ENCODE measurements around the gene GALNT1.

The GALNT1 gene

GRCh38 chr18:35728676-35729075, 147.1 kb downstream of the GALNT1 start:
- DNase-seq: no peak

GRCh38 chr18:35729991-35730668, 148.6 kb downstream of the GALNT1 start:
- DNase-seq: no peak

GRCh38 chr18:35730691-35731370, 149.3 kb downstream of the GALNT1 start:
- no peak for DNase-seq

GRCh38 chr18:35731701-35732100, 150.2 kb downstream of the GALNT1 start:
- no peak for DNase-seq

- DNase-seq: no peak
Observed at GRCh38 chr18:35732162-35732561, 150.6 kb downstream of the GALNT1 start.

GRCh38 chr18:35732636-35733035, 151.1 kb downstream of the GALNT1 start:
- no peak for DNase-seq

GRCh38 chr18:35733408-35733807, 151.9 kb downstream of the GALNT1 start:
- no peak for DNase-seq

- DNase-seq: no peak
Observed at GRCh38 chr18:35736696-35737095, 155.2 kb downstream of the GALNT1 start.

- no peak for DNase-seq
Observed at GRCh38 chr18:35739778-35740177, 158.2 kb downstream of the GALNT1 start.

- no peak for DNase-seq
Observed at GRCh38 chr18:35740656-35741055, 159.1 kb downstream of the GALNT1 start.

- no peak for DNase-seq
Observed at GRCh38 chr18:35743916-35744315, 162.4 kb downstream of the GALNT1 start.

GRCh38 chr18:35745814-35746213, 164.3 kb downstream of the GALNT1 start:
- DNase-seq: no peak

- DNase-seq: no peak
Observed at GRCh38 chr18:35746826-35747339, 165.3 kb downstream of the GALNT1 start.

- DNase-seq: no peak
Observed at GRCh38 chr18:35747894-35748472, 166.4 kb downstream of the GALNT1 start.

GRCh38 chr18:35749701-35750100, 168.2 kb downstream of the GALNT1 start:
- no peak for DNase-seq

- DNase-seq: no peak
Observed at GRCh38 chr18:35750929-35751328, 169.4 kb downstream of the GALNT1 start.

- DNase-seq: peak; percentile 20
Observed at GRCh38 chr18:35753306-35753910, 171.9 kb downstream of the GALNT1 start.

GRCh38 chr18:35754464-35754863, 172.9 kb downstream of the GALNT1 start:
- no peak for DNase-seq

GRCh38 chr18:35755369-35755768, 173.8 kb downstream of the GALNT1 start:
- DNase-seq: no peak

GRCh38 chr18:35756506-35757117, 175.1 kb downstream of the GALNT1 start:
- no peak for DNase-seq
